Activated CD8-positive, alpha-beta memory T cell treated with anti-CD3 and anti-CD28 coated beads, Interleukin-2, amount 50 U/mL, for 48 hours (primary cell): Measurements from ENCODE around the gene NEGR1.

Source experiments
- DNase-seq: peaks from one replicate; pipeline ENCODE4 v3.0.0-alpha.2; 2020

The NEGR1 gene

DNA sequence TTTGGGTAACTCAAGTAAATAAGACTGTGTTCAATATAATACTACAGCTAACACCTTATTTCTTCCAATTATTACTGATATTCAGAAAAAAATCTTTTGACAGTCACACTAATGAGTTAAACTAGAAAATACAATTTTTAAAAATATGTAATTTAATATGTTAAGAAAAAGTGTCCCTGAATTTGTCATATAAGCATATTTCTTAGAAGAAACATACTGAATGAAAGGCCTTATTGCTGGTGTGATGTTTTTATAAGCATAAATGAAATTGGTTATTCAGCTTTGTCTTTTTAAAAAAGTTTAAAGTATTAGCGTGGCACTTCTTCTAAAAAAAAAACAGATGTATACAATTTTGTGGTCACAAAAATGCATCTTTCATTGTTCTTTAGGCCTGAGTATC is 267.3 kb downstream of the NEGR1 start:
- DNase-seq, result no peak

DNA sequence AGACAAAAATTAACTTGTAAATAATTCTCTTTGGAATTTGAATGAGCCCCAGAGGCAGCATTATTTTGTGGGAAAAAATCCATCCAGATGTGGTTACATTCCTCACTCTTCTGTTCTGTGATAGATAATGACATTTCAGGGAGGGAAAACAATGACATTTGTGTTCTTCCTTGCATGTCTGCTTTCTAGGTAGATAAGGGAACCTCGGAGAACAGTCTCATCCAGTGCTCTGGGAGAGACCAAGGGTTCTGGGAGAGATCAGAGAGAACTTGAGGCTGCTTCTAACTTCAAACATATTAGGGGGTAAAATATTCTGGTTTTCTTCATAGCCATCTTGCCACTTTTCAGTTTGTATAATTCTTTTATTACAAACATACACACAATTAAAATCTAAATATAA is 269.2 kb downstream of the NEGR1 start:
- DNase-seq, result no peak

DNA sequence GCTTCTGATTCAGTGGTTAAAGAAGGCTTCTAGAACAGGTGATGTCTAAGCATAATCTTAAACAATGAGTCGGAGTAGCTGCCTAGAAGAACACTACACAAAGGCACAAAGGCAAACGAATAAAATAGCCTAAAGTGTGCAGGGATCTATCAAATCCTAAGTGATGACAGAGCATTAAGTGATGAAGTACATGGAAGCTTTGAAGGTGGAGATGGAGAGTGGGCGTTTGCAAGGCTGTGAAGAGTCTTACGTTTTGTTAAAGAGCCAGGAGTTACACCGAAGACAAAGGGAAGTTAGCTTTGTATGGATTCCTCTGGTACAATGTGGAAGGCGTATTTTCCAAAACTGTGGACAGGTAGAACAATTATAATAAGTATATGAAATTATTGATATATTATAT is 270.6 kb downstream of the NEGR1 start:
- no peak for DNase-seq

DNA sequence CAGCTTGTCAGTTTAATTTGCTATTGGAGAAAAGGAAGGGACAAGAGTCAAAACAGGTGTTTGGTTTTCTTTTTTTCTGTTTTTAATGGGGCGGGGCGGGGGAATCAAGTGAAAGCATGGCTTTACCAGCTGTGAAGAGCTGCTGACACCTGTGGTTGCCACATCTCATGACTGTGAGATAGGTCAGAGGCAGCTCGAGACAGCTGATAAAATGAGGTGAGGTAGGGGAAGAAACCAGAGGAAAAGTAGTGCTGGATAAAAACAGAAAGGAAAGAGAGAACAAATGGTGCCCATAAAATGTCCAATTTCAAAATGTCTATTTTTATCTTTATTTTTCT is 272.3 kb downstream of the NEGR1 start:
- DNase-seq, result no peak

DNA sequence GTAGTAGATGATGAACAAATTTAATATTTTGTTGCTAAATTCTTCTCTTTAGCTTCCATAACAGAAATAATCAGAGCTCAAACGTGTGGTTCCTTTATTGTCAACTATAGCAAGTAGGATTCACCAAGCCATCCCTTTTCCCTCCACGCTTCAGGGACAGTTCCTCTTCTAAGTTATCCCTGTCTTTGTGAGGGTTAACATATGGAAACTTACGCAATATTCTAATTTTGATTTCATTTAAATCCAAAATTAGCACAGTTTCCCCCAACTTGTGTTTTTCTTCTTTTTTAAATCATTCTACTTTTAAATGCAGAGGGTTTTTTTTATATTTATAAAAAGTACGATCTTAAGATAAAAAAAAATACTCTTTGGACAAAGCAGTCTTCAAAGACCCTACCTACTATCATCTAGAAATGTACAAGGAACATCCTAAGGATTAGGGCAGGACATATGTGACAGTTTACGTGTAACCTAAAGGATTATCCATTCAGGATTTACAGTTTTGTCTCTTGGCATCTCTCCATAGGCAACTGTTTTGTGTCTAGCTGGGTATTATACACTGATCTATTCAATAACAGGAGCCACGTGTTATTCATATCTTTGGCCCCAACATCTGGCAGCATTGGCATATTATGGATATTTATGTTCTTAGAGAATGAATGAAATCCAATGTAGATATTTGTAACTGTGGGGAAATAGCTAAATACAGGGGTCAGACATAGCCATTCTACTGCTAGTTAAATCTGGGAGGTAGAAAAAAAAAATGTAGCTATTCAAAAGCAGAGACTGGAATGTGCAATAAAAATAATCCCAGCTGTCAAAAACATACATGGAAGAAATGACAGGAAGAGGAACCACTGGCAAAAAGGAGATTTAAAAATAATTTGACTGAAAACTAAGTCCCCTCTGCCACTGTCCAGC is 272.9 kb downstream of the NEGR1 start:
- no peak for DNase-seq

DNA sequence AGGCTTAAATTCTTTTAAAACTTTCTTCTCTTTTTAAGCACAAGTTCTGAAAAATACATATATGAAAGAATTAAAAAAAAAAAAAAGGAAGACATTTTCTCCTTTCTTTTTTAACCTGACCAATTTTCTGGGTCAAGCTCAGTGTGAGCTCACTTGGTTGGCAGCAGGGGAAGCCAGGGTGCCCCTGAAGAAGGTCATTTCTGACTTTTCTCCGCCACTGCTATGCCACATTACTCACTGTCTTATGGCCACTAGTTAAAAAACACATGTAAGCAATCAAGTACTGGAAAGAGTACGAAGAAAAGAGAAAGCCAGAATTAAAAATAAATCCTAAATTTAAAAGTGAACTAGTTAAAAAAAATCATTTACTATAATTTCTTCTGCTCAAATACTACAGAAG is 275.0 kb downstream of the NEGR1 start:
- DNase-seq, result no peak

DNA sequence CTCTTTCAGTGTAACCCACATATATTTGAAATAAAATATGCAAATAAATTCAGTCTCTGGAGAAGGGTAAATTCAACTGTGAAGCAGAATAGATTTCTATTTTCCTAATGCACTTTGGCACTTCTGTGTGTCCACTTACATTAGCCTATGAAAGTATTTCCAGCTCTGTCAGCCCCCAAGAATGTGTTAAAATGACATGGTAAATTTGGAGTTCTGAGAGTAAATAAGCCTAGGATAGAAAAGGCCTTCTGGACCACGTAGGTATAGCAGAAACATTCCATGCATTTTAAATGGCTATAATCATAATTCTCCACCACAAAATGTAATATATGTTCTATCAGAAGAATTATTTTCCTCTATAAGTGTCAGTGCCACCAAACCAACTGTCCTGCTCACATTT is 276.2 kb downstream of the NEGR1 start:
- no peak for DNase-seq

DNA sequence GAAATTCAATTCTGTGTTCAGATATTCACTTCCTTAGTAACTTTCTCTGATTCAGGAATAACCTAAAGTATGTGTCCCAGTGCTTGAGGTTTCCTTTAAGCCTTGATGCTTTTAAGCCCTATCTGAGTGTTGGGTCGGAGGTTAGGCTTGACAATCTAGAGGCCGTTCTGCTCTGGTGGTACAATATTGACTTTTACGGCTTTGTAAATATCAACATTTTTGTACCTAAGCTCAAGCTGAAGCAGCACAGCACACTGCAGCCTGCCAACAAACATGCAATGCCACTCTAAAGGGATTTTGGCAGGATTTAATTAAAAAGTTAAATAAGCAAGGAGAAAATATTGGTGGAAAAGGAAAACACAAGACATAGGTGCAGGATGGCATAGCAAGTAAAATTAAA is 279.2 kb downstream of the NEGR1 start:
- no peak for DNase-seq

DNA sequence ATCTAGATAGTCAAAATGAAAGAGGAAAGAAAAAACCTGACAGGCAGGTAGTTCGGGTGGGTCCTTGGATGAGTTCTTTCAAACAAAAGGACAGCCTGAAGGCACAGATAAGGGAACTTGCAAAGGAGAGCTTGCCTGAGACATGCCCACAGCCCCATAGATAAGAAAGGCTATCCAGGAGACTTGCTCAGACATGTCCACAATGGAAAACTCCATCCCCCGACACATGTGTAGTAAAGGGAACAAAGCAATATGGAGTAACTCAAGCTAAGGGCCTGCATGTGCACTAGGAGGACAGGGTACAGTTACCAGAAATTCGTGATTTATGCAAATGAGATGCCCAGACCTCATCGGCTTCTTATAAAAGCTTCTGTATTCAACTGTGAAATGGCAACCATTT is 281.5 kb downstream of the NEGR1 start:
- no peak for DNase-seq

DNA sequence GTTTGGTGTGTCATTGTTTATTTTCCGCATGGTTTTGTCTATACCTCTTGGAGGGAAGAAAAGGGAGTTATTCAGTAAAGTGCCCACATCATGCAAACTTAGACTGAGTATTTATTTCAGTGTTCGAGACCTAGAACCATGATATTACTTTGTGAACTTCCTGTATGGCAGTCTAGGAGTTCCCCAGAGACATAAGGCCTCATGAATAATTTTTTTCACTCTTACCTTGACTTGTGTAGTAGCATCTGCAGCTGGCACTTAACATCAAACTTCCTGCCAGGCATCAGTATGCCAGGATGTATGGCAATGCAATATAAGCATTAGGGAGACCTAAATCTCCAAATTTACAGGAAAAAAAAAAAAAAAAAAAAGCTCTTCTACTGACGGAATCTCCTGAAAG is 287.7 kb downstream of the NEGR1 start:
- no peak for DNase-seq

DNA sequence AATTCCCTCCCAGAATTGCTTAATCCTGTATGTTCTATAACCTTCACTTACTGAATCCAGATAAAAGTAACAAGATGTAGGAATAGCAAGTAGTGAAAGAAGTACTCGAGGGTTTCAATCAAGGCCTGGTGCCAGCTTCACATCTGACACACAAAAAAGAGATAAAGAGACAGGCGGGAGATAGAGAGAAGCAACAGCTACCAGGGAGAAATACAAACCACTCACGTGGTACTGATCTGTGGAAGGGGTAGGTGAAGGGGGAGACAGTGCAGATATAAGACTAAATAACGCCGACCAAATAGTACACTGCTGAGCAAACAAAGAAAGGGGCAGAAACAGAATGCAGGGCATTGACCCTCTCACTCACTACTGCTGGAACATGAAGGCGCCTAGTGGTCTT is 295.2 kb downstream of the NEGR1 start:
- DNase-seq, result no peak

DNA sequence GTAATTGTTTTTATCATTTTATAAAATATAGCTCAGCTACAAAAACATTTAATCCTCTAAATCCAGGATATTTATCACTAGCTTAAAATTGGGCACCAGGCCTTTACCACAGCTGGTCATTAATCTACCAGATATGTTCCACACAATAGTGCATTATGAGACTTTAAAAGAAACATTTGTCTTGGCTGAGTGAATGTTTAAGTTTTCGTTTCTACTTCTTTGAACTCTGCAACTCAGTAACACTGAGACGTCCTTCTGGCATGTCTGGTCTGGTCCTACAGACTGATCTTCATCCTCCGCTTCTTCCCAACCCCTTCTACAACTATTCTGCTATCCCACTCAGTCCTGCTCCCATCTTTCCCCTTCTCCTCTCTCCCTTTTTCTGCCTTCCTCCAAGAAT is 296.2 kb downstream of the NEGR1 start:
- no peak for DNase-seq

DNA sequence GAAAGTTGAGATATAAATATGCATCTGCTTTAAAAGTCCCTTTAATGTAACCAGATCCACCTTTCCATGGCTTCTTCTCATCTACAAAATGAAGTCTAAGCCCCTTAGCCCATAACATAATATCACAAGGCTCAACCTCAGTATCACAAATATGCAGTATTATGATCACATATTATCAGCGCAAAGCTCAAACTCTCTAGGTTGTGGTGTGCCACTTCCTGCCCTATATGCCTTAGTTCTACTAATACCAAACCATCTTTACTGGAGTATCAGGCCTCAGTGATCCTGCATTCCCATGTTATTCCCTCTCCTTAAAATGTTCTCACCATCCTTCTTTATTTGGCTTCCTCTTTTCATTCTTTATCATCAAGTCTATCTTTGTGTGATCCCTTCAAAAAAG is 301.8 kb downstream of the NEGR1 start:
- DNase-seq, result no peak

DNA sequence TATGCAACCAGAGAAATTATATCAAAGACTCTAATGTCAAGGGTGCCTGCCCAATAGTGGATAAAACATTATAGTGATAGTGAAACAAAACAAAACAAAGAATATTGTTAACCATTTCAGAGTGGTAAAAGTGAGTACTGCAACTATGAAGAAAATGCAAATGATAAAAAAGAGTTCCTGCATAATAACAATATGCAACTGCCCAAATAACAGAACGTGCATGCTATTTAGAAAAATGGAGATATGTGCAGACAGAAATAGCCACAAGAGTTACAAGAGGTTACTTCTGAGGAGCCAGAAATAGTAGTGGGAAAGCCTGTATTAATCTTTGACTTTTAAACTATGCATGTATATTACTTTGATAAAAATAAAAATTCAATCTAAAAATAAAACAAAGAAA is 302.5 kb downstream of the NEGR1 start:
- DNase-seq, result no peak

DNA sequence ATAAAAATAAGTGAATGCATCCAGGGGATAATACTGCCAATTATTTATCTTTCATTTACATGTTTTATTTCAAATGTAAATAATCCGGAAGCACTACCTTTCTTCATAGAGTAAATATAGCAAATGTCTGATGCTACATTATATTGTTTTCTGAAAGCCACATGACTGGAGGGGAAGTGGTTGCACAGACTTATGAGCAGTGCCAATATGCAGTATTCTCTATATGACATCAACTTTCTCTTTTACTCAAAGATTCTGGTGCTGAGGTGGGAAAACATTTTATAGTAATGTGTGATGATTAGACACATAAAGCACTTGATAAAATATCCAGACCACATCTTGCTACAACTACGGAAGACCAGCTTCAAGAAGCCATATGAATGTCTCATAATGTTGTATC is 314.7 kb downstream of the NEGR1 start:
- no peak for DNase-seq

DNA sequence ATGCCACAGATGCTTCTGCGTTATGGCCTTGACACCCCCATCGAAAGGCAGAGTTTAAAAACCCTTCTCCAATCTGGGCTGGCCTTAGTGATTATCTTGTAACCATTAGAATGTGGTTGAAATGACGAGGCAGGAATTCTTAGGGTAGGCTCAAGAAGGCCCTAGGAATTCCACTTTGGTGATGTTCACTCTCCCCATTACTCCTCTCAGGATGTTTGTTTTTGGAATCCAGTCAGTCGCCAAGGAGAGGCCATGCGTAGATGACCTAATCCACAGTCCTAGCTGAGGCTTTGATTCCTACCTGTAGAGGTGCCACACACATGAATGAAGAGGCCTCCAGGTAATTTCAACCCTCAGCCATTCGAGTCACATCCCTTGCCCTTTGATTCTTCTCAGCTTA is 318.2 kb downstream of the NEGR1 start:
- no peak for DNase-seq

DNA sequence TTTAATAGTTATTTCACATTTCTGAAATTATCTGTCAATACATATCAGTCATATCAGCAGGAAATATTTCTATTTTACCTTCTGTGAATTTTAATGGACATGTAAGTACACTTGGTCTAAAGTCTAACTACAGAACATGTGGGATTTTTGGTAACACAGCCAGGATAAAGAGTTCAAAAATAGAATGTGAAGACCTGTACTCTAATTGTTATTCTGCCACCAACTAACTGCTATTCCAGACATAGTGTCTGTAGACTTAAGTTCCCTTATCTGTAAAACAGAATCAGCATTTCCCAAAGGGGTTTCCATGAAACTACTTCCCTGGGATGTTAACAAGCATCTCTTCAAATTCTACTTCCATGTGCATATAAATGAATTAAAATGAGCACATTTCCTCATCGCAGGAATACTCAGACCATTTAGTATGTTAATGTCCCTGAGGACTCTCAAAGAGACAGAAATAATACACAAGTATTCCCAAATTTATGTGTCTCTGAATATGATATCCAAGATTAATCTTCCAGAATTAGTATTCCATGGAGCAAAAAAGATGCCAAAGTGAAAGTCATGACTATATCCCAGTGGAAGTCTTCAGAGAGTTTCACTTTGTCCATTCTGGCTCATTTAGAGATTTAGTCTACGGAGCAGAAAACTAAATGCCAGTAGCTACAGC is 325.6 kb downstream of the NEGR1 start:
- no peak for DNase-seq

DNA sequence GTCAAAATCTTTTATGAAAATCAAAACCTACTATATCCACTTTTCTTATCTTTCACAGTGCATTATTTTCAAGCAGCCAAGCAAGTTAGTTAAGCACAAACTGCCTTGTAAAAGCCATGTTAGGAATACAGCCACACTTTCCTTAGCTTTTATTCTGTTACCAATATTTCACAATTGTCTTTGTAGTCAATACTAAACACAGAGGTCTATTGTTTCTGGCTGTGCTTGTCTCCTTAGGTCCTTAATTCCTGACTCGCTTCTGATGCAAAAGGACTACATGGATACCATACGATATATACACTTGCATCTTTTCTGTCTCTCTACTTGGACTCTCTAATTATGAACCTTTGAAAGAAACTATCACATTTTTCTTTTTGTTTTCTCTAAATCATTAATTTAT is 331.8 kb downstream of the NEGR1 start:
- no peak for DNase-seq

DNA sequence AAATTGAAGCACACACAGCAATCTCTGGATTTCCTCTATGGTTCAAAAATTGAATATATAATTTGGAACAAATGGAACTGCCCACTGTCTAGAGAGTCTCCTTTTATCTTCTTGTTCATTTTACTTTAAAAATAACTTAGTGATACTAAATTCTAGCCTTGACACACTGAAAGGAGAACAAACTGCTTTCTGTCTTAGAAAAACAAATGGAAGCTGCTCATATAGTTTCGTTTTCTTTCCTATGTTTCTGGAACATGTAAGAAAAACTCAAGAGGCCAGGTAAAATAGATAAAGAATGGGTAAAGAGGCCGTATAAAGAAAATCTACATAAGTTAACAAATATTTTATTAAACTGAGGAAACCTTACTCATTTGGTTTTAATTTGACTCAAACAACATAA is 332.7 kb downstream of the NEGR1 start:
- DNase-seq, result no peak

DNA sequence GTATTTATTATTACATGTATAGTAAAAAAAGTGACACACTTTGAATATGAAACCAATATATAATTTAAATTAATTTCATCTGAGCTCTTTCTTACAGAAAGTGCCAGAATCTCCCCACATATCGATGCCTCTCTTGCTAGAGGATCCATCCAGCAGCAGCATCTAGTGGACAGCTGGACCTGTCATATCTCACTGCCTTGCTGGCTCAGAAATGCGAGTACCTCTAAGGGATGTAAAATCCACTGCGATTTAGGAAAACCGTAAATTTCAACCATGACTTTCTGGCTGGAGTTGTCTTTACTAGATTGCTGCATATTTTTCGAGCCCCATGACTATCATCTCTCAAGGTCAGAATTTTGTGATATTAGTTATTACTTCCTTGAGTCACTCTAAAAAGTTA is 333.8 kb downstream of the NEGR1 start:
- no peak for DNase-seq

DNA sequence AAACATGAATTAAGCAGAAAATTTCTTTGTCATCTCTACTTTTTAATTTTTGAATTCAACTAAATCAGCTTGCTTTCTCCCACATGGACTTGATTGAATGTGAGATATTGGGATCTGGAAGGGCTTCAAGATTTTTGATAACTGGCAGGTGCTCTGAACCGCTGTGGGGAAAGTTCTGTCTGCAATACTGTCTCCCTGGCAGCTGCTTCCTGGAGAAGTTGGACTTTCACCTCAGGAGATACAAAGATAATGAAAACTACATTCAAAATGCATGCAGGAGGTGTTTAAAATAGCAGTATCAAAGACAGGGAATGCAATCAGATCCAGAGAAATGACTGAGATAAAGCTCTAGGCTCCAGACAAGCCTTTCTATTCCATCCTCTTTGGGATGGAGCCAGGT is 338.3 kb downstream of the NEGR1 start:
- DNase-seq, result no peak

DNA sequence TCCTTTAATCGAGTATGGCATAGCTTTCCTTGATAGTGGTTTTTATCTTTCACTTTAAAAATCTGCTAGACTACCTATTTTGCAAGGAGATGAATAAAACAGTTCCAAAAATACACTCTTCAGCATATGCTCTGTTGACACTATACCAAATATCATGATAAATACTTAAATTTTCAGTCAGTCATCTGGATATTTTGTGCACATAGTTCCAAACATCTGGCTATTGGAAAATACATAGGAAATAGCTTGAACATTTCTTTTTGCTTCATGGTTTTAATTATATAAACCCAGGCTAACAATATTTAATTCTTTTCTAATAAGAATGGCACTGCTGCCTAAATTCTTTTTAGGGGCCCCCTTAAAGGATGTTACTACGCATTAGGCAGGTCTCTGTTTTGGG is 342.1 kb downstream of the NEGR1 start:
- DNase-seq, result no peak

DNA sequence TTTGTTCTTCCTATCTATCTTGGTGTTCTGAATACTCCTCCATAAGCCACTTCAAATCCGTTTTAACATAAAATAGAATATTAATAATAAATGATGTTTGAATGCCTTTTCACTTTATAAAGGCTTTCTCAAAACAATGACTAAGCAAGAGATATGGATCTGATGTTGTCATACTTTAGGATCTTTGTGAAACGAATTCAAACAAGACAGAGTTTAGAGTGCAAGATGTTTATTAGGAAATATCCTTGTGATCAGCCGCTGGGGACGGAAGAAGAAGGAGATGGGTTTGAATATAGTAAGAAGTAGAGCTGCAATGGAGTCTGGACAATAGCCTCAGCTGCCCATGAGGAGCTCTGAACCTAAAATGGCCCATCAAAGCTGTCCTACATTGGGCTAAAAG is 351.8 kb downstream of the NEGR1 start:
- DNase-seq, result no peak

DNA sequence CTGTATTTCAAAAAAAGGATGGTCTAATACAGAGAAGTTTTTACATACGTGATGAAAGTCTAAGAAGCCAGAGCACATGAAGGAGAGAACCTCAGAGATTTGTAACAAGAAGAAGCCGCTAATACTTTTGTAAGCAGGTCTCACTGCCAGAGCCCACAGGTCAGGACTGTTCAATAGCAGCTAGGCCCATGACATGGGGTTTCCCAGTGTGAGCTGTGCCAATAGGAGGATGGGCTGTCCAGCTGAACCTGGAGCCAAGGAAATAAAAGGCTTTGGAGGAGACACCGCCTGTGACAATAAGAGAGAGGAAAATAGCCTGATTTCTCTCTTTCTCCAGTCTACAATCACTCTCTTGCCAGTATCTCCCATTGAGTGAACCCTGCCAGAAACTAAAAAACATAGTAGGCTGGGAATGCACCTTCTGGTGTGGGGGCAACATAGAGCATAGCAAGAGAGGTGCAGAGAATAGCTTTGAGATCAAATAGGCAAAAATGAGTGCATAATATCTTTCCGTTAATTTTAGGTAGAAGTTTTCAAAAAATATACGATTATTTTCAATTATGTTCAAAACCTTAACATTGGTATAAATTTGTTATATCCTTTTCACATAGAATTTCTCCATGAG is 360.3 kb downstream of the NEGR1 start:
- DNase-seq, result no peak
